H1 (cell line): ENCODE measurements around the gene ROPN1.
"Not testable (repeated sequence)": the region's sequence is repeated elsewhere in the genome, so short reads cannot be mapped to it uniquely, and the experiment has no call there.

ENCODE experiments used
- CTCF ChIP-seq, 3 experiments: IDR thresholded peaks; 1 replicate in 2 of 3; 2 replicates in 1 of 3; pipeline versions ENCODE4 v1.5.1 to v1.6.1; 2011; ENCODE audit warnings: low read length in 3 of 3, mild to moderate bottlenecking in 3 of 3, inconsistent platforms in 2 of 3, low read depth in 1 of 3, moderate library complexity in 1 of 3; ENCODE audit not compliant: insufficient read depth in 1 of 3; ENCODE audit errors: control extremely low read depth in 1 of 3
- EP300 ChIP-seq, 2 experiments: IDR thresholded peaks; 1 replicate in 1 of 2; 2 replicates in 1 of 2; pipeline ENCODE4 v1.6.1; 2011 to 2012; ENCODE audit warnings: low read depth in 2 of 2, low read length in 2 of 2, mild to moderate bottlenecking in 2 of 2, borderline replicate concordance in 1 of 2, inconsistent platforms in 1 of 2, moderate library complexity in 1 of 2
- POLR2A ChIP-seq, 2 experiments: IDR thresholded peaks; 1 replicate in 1 of 2; 2 replicates in 1 of 2; pipeline ENCODE4 v1.6.1; 2011; ENCODE audit warnings: low read depth in 2 of 2, low read length in 2 of 2, mild to moderate bottlenecking in 2 of 2; ENCODE audit errors: control extremely low read depth in 1 of 2

- not testable (repeated sequence) for TF ChIP-seq EP300 (IDR thresholded peaks at IDR 0.05; ENCODE audit: borderline replicate concordance in 1 of 2, low read depth in 2 of 2, low read length in 2 of 2); POLR2A (IDR thresholded peaks at IDR 0.05; ENCODE audit: control extremely low read depth in 1 of 2, low read depth in 2 of 2, low read length in 2 of 2); CTCF (IDR thresholded peaks at IDR 0.05; ENCODE audit: control extremely low read depth in 1 of 3, insufficient read depth in 1 of 3, low read depth in 1 of 3, low read length in 3 of 3)
These were observed at the start of gene ROPN1 for GRCh38 chr3:123991730-123992588.
